Activated CD4-positive, alpha-beta memory T cell treated with anti-CD3 and anti-CD28 coated beads for 36 hours (primary cell): ENCODE results near the gene STON2. TPM values are rescaled to one million over a fixed set of nuclear protein-coding genes. Genes with fewer than 3 reads are reported as not detected.

Experiments used
- CTCF ChIA-PET: fragments of 350-600 bp; sonication (Branson Sonifier 250); formaldehyde crosslinking; loops from one replicate; lab custom pipeline; 2021; ENCODE audit warnings: antibody characterized with exemption, inconsistent platforms; lab: Charles Lee
- POLR2A ChIA-PET: fragments of 350-600 bp; sonication (Branson Sonifier 250); formaldehyde crosslinking; loops from one replicate; lab custom pipeline; 2021; ENCODE audit warnings: antibody characterized with exemption; lab: Charles Lee
- DNase-seq: peaks from one replicate; pipeline ENCODE4 v3.0.0-alpha.2; 2020
- H3K27ac Mint-ChIP-seq: one replicate; pipeline ENCODE4 v1.8.0; 2021; ENCODE audit warnings: mixed read lengths
- H3K27me3 Mint-ChIP-seq: one replicate; pipeline ENCODE4 v1.8.0; 2021; ENCODE audit warnings: mixed read lengths
- H3K36me3 Mint-ChIP-seq: one replicate; pipeline ENCODE4 v1.8.0; 2021; ENCODE audit warnings: mixed read lengths
- H3K4me1 Mint-ChIP-seq: one replicate; pipeline ENCODE4 v1.8.0; 2021; ENCODE audit warnings: low read depth, mixed read lengths
- H3K4me3 Mint-ChIP-seq: one replicate; pipeline ENCODE4 v1.8.0; 2021; ENCODE audit warnings: mild to moderate bottlenecking, mixed read lengths
- H3K9me3 Mint-ChIP-seq: one replicate; pipeline ENCODE4 v1.8.0; 2021; ENCODE audit warnings: mixed read lengths
- intact Hi-C: fragments of 100-400 bp; cut with micrococcal nuclease; formaldehyde crosslinking; loops from one replicate; pipeline ENCODE4 v1.15.1; 2023
- total RNA-seq, 2 experiments: library from RNA; stranded (reverse); gene quantifications; one replicate each; pipeline ENCODE4 v1.2.3, GENCODE V29; 2021

STON2 gene
- total RNA-seq, 2 experiments from 2014 or later, result 0.12 to 0.34 TPM

DNA sequence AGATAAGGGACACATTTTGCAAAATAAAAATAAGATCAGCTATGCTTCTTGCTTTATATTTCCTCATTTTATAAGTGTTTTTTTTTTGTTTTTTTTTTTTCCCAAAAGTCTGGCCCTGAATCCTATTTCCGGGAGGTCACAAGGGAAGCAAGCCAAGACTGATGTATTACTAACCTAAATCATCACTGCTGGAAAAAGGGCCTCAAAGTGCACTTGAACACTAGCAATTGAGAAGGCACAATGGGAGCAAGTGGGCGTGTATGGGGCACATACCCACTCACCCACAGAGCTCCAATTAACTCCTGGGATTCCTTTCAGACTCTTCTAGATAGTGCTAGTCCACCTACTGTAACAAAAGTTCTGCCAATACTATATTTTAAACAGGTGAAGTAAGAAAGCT, 58.8 kb downstream of the STON2 start:
- intact Hi-C loops, result no loop called here
- Mint-ChIP-seq H3K4me3 (no peak overlapping the region), H3K4me1 (no peaks in the 10 kb centered on the region), H3K9me3 (no peaks in the 10 kb centered on the region), H3K27ac (no peak overlapping the region), H3K36me3 (no peaks in the 10 kb centered on the region), H3K27me3 (peaks cover 15% of the 10 kb centered on the region)
- ChIA-PET POLR2A (no interaction called here), CTCF (interaction anchor here (1.2 kb wide), 1 partner anchor 123 kb away, joined by 3 read pairs; no protein-coding TSS in a partner anchor)
- no peak for DNase-seq

DNA sequence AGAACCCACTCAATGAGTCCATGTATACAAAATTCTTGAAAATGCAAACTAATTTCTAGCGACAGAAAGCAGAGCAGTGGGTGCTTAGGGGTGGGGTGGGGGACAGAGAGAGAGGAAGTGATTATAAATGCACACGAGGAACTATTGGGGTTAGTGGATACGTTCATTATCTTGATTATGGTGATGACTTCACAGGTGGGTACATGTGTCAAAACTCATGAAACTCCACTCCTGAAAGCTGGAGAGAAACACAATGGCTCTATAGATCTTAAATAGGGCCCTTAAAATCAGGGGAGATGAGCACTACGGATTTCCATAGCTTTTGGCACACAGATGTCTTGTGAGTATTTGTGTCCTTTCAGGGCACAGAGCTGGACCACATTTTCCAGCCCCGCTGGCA, 59.9 kb downstream of the STON2 start:
- H3K9me3 Mint-ChIP-seq, result no peaks in the 10 kb centered on the region
- CTCF ChIA-PET, result no interaction called here
- no peak for DNase-seq
- H3K36me3 Mint-ChIP-seq, result no peaks in the 10 kb centered on the region
- POLR2A ChIA-PET, result no interaction called here
- no peak overlapping the region for H3K4me3 Mint-ChIP-seq
- intact Hi-C loops, result no loop called here
- no peaks in the 10 kb centered on the region for H3K4me1 Mint-ChIP-seq
- no peak overlapping the region for H3K27ac Mint-ChIP-seq
- H3K27me3 Mint-ChIP-seq, result peaks cover 11% of the 10 kb centered on the region

DNA sequence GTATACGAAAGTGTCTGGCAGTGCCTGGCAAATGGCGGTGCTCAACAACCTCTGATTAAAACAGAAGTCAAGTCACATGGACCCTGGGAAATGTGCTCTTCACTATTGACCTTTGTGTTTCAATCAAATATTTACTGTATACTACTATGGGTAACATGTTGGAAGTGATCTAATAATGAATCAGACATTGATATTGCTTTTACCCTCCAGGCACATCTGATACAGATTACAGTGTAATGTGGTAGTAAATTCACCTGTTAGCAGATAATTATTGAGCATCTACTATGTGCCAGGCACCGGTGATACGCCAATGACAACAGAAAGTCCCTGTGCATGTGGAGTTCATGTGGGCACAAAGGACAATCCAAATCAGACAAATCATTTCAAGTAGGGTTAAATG, 63.1 kb downstream of the STON2 start:
- Mint-ChIP-seq H3K27me3 (peaks cover 8% of the 10 kb centered on the region), H3K36me3 (no peaks in the 10 kb centered on the region), H3K27ac (no peak overlapping the region), H3K4me1 (no peaks in the 10 kb centered on the region), H3K4me3 (no peak overlapping the region), H3K9me3 (no peaks in the 10 kb centered on the region)
- intact Hi-C loops, result no loop called here
- CTCF ChIA-PET, result no interaction called here
- no peak for DNase-seq
- POLR2A ChIA-PET, result no interaction called here

DNA sequence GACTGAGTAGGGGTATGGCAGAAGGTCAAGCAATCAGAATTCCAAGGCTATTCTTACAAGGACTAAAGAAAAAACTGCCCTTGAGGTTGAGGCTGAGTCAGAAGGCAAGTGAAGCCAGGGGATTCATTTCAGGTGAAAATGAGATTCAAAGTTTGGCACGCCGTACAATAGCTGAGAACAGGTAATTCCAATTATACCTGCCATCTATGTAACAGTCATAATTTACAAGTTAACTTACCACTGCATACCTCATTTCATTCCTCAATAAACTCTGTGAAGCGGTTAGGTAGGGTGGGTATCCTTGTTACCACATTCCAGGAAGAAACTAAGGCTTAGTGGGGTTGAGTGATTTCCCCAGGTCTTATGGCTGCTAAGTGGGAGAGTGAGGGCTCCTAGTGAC, 64.1 kb downstream of the STON2 start:
- Mint-ChIP-seq H3K9me3 (no peaks in the 10 kb centered on the region), H3K4me1 (no peaks in the 10 kb centered on the region), H3K4me3 (no peak overlapping the region), H3K36me3 (no peaks in the 10 kb centered on the region), H3K27ac (no peak overlapping the region), H3K27me3 (peaks cover 6% of the 10 kb centered on the region)
- ChIA-PET CTCF (no interaction called here), POLR2A (no interaction called here)
- no peak for DNase-seq
- intact Hi-C loops, result no loop called here

DNA sequence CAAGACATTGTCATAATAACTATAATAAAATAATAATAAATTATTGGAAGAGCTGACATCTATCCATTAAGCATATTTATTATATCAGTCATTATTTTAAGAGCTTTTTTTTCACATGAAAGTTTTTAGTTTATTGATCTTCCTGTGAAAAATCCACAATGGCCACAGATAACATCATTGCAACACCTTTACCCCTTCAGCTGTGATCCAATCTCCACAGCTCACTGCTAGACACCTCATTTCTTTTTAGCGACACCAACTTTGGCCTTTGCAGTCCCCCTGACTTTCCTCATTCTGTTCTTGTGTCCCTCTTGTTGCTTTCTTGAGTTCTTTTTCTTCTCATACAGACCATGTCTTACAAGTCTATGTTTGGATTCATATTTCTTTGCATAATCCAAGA, 67.4 kb downstream of the STON2 start:
- H3K4me1 Mint-ChIP-seq, result no peaks in the 10 kb centered on the region
- intact Hi-C loops, result no loop called here
- peaks cover 6% of the 10 kb centered on the region for H3K27me3 Mint-ChIP-seq
- ChIA-PET CTCF (no interaction called here), POLR2A (no interaction called here)
- DNase-seq, result no peak
- no peaks in the 10 kb centered on the region for H3K36me3 Mint-ChIP-seq
- no peak overlapping the region for H3K27ac Mint-ChIP-seq
- H3K4me3 Mint-ChIP-seq, result no peak overlapping the region
- no peaks in the 10 kb centered on the region for H3K9me3 Mint-ChIP-seq

DNA sequence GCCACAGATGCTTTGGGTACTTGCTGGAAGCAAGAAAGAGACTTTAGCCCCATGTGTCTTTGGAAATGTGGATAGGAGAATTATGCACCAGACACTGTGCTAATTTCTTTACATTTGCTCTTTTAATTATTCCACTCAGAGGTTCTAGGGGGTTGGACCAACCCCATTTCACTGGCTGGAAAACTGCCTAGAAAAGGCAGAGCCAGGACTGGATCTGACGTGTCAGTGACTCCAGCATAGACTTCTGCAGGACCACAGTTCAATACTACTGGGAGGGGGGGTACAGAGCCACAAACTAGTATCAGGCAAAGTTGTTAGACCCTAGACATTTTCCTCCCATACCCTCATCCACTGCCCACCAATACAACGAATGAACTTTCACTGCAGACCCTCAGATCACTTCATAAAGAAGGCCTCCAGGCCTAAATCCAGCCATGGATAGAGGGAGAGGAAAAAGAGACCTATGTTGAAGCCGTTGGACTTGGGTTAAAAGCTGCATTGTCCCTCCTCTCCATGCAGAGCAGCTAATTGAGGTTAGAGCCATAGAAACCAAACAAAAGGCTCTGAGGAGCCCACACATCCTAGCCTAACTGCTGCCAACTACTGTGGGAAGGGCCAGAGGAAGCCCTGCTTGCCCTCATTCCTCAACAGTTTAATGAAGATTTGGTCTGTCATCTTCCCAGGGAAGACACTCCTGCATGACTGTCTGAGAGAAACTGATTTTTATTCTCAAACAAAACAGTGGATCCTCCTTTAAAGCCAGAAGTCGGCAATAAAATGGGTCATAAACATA, 68.7 kb downstream of the STON2 start:
- H3K4me3 Mint-ChIP-seq, result no peak overlapping the region
- no peaks in the 10 kb centered on the region for H3K9me3 Mint-ChIP-seq
- DNase-seq, result no peak
- POLR2A ChIA-PET, result no interaction called here
- H3K27me3 Mint-ChIP-seq, result peaks cover 3% of the 10 kb centered on the region
- no peaks in the 10 kb centered on the region for H3K36me3 Mint-ChIP-seq
- no peaks in the 10 kb centered on the region for H3K4me1 Mint-ChIP-seq
- H3K27ac Mint-ChIP-seq, result no peak overlapping the region
- intact Hi-C loops, result no loop called here
- CTCF ChIA-PET, result no interaction called here

DNA sequence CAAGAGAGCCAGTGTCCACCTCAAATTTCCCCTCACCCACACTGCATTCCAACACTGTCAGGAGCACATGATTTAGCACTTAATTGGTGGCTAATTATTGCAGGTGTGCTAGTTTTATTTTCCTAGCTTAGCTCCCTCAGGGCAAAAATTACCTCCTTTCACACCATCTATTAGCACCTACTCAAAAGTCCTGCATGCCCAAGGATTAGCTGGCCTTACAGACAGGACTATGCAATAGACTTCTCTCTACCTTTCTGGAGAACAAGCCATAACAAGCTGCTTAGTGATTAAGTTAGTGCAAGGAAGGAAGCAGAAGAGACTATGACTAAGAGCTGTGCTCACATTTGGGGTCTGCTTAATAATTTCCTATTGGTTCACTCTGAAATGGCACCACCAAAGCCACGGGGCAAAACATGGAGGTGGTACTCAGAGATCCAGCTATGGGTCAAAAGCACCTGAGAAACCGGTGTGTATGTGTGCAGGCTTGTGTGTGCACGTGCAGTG, 69.5 kb downstream of the STON2 start:
- H3K4me1 Mint-ChIP-seq, result no peaks in the 10 kb centered on the region
- no peaks in the 10 kb centered on the region for H3K9me3 Mint-ChIP-seq
- no peak for DNase-seq
- intact Hi-C loops, result no loop called here
- peaks cover 4% of the 10 kb centered on the region for H3K27me3 Mint-ChIP-seq
- ChIA-PET CTCF (no interaction called here), POLR2A (no interaction called here)
- H3K27ac Mint-ChIP-seq, result no peak overlapping the region
- no peak overlapping the region for H3K4me3 Mint-ChIP-seq
- H3K36me3 Mint-ChIP-seq, result no peaks in the 10 kb centered on the region

DNA sequence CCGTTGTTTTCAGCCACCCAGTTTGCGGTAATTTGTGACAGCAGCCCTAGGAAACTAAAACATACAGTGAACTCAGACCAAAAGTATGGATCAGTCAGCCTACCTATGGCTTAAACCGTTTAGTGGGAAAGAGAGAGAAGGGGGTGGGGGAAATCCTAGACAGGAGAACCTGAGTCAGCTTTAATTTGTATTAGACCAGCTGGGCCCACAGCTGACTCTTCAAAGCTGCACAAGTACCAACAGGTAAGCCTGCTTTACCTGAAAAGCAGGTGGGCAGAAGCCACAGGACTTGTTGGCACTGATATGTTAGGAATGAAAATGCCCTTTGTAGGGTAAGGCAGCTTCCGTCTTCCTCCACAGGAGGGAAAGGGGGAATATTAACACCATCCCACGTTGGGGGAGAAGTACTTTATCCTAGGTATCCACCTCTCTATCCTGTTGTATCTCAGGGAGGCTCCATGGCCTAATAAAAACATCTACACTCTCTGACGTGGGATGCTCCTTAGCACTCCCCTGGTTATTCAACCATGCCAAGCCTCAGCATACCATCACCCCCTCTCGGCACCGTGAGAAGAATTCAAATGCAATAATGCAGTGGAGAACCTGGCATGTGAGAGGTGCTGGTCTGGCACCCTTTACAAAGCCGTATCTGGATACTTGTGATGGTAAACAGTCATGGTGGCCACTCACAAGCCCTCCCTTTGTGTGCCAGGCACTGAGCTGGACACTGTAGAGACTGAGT, 70.3 kb downstream of the STON2 start:
- Mint-ChIP-seq H3K27ac (no peak overlapping the region), H3K9me3 (no peaks in the 10 kb centered on the region)
- CTCF ChIA-PET, result no interaction called here

DNA sequence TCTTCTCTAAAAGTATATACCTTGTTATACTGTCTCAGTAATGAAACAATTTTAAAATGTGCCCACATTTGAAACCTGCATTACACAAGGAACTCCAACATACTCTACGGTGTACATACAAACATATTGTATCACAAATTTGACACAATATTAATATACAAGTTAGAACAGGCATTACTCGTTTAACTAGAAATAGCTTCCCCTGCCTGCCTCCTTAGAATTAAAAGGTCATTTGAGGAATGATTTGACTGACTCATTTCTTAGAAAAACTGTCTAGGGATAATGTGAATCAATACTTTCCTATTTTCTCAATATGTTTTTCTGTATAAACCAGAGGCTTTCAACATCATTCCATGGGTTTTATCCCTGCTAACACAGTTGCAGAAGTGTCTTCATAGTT, 73.7 kb downstream of the STON2 start:
- intact Hi-C loops, result no loop called here
- ChIA-PET POLR2A (no interaction called here), CTCF (no interaction called here)
- H3K27me3 Mint-ChIP-seq, result peaks cover 2% of the 10 kb centered on the region
- no peaks in the 10 kb centered on the region for H3K9me3 Mint-ChIP-seq
- no peaks in the 10 kb centered on the region for H3K36me3 Mint-ChIP-seq
- H3K4me1 Mint-ChIP-seq, result no peaks in the 10 kb centered on the region
- H3K27ac Mint-ChIP-seq, result no peak overlapping the region
- no peak overlapping the region for H3K4me3 Mint-ChIP-seq
- no peak for DNase-seq

More for the DNA sequence above, 70.3 kb downstream of the STON2 start:
- intact Hi-C loops, result no loop called here
- H3K4me1 Mint-ChIP-seq, result no peaks in the 10 kb centered on the region
- peaks cover 4% of the 10 kb centered on the region for H3K27me3 Mint-ChIP-seq
- H3K36me3 Mint-ChIP-seq, result no peaks in the 10 kb centered on the region
- H3K4me3 Mint-ChIP-seq, result no peak overlapping the region
- DNase-seq, result no peak
- POLR2A ChIA-PET, result no interaction called here

DNA sequence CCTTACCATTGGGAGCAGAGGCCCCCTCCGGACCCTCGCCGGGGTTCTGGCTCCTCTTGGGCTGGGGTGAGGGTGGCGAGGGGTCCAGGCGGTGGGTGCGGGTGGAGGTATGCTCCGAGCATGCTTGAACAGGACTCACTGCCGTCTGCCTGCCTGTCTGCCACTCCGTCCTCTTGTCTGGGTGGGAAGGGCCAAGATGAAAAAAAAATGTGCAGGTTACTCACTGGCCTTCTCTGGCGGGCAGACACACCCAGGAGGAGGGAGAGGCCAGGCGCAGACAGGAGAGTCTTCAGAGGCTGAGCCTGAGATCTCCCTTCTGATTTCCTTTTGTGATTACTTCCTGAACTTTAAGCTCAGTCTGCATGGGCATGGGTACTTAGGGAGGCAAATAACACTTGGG, 76.1 kb downstream of the STON2 start:
- no peaks in the 10 kb centered on the region for H3K4me1 Mint-ChIP-seq
- DNase-seq, result no peak

DNA sequence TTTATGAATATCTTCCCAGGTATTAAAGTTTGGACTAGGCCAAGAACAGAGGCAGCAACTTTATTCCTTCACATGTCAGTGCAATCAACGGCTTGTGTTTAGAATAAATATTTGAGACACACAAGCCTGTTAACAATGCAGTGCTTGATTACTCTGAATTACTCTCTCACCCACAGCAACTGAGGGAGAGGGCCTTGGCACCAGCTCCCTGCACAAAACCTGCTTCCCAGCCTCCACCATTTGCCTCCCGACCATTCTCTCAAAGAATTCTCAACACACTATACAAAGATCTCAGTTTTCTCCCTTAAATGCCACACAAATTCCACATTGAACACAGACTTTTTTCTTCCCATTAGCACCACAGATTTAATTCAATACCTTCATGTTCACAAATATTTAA, 77.0 kb downstream of the STON2 start:
- DNase-seq, result no peak
- Mint-ChIP-seq H3K27me3 (peaks cover 2% of the 10 kb centered on the region), H3K36me3 (no peaks in the 10 kb centered on the region), H3K9me3 (no peaks in the 10 kb centered on the region), H3K4me1 (no peaks in the 10 kb centered on the region), H3K4me3 (no peak overlapping the region), H3K27ac (no peak overlapping the region)
- intact Hi-C loops, result no loop called here
- ChIA-PET POLR2A (no interaction called here), CTCF (no interaction called here)

More for the DNA sequence above, 76.1 kb downstream of the STON2 start:
- intact Hi-C loops, result no loop called here
- no peak overlapping the region for H3K27ac Mint-ChIP-seq
- ChIA-PET POLR2A (no interaction called here), CTCF (no interaction called here)
- H3K27me3 Mint-ChIP-seq, result peaks cover 2% of the 10 kb centered on the region
- H3K36me3 Mint-ChIP-seq, result no peaks in the 10 kb centered on the region
- no peaks in the 10 kb centered on the region for H3K9me3 Mint-ChIP-seq
- H3K4me3 Mint-ChIP-seq, result no peak overlapping the region

DNA sequence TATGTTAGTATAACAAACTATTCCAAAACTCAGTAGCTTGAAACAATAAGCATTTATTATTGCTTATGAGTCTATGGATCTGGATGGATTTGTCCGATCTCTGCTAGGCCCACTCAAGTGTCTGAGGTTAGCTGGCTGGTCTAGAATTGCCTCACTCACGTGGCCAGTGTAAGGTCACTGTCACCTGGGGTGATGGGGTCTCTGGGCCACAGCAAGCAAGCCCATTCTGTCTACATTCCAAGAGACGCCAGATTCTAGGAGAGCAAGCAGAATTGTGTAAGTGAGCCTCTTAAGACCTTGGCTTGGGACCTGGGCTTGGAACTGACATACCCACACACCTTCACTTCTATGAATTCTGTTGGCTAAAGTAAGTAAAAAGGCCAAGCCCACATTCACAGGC, 80.2 kb downstream of the STON2 start:
- Mint-ChIP-seq H3K27me3 (peaks cover 1% of the 10 kb centered on the region), H3K9me3 (no peaks in the 10 kb centered on the region)
- CTCF ChIA-PET, result no interaction called here

More for the DNA sequence above, 80.2 kb downstream of the STON2 start:
- intact Hi-C loops, result no loop called here
- POLR2A ChIA-PET, result no interaction called here
- Mint-ChIP-seq H3K4me3 (no peak overlapping the region), H3K4me1 (no peaks in the 10 kb centered on the region), H3K36me3 (no peaks in the 10 kb centered on the region), H3K27ac (no peak overlapping the region)
- DNase-seq, result no peak
